GM23248 (cell line): Measurements from ENCODE around the gene MED29.

Experiments
- EZH2 ChIP-seq: fragments of 200-600 bp; sonication (generic); IDR thresholded peaks from 2 replicates; pipeline ENCODE4 v1.6.1; 2018; ENCODE audit warnings: antibody characterized with exemption, mild to moderate bottlenecking; ENCODE audit not compliant: insufficient read depth, poor library complexity, severe bottlenecking
- EZH2phosphoT487 ChIP-seq: fragments of 200-600 bp; sonication (generic); IDR thresholded peaks from 2 replicates; pipeline ENCODE4 v1.6.1; 2018; ENCODE audit warnings: antibody characterized with exemption, moderate library complexity, mild to moderate bottlenecking, low read depth; ENCODE audit not compliant: insufficient read depth

DNA sequence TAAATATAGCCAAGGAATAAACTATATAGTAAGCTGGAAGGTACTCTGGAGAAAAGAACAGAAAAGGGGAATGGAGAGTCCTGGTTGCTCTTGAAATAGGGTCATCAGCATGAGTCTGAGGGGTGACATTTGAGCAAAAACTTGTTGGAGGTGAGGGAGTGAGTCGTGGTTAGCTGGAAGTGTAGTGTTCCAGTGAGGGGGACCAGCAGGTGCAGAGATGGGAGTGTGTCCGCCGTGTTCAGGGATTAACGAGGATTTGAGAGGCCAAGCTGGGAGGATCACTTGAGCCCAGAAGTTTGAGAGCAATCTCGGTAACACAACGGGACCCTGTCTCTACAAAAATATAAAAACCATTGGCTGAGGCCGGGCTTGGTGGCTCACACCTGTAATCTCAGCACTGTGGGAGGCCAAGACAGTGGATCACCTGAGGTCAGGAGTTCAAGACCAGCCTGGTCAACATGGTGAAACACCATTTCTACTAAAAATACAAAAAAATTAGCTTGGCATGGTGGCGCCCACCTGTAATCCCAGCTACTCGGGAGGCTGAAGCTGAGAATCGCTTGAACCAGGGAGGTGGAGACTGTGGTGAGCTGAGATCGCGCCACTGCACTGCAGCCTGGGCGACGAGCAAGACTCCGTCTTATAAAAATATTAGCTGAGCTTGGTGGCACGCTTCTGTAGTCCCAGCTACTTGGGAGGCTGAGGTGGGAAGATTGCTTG lies 55.3 kb downstream of the MED29 start:
- TF ChIP-seq EZH2phosphoT487 (no peak), EZH2 (no peak)
